Esophagus (tissue), 2 donors: ENCODE measurements around the gene FAM174C. TPM values are rescaled to one million over a fixed set of nuclear protein-coding genes. Genes with fewer than 3 reads are reported as not detected.

ENCODE experiments used
- H3K27ac ChIP-seq, 2 donors: one replicate each; pipeline ENCODE4 v1.5.1; 2013; ENCODE audit warnings: low read depth in 2 of 2, mild to moderate bottlenecking in 2 of 2, inconsistent platforms in 1 of 2, low read length in 1 of 2, moderate library complexity in 1 of 2
- H3K27me3 ChIP-seq, 2 donors: one replicate each; pipeline ENCODE4 v1.6.1; 2013; ENCODE audit warnings: low read length in 2 of 2, control low read depth in 1 of 2, mild to moderate bottlenecking in 1 of 2; ENCODE audit not compliant: insufficient read depth in 2 of 2, control insufficient read depth in 1 of 2
- H3K36me3 ChIP-seq, 2 donors: one replicate each; pipeline ENCODE4 v1.6.1; 2013; ENCODE audit warnings: low read length in 1 of 2; ENCODE audit not compliant: control insufficient read depth in 2 of 2, insufficient read depth in 2 of 2
- H3K4me1 ChIP-seq, 2 donors: one replicate each; pipeline ENCODE4 v1.6.1; 2013; ENCODE audit warnings: low read length in 1 of 2; ENCODE audit not compliant: control insufficient read depth in 2 of 2, insufficient read depth in 2 of 2
- H3K4me3 ChIP-seq, 2 donors: one replicate each; pipeline ENCODE4 v1.5.1; 2013; ENCODE audit warnings: low read length in 2 of 2, mild to moderate bottlenecking in 2 of 2, low read depth in 1 of 2, moderate library complexity in 1 of 2
- H3K9me3 ChIP-seq, 2 donors: one replicate each; pipeline ENCODE4 v1.6.1; 2013; ENCODE audit warnings: mild to moderate bottlenecking in 2 of 2, low read depth in 1 of 2, low read length in 1 of 2, moderate library complexity in 1 of 2; ENCODE audit not compliant: control insufficient read depth in 2 of 2, insufficient read depth in 1 of 2
- whole genome bisulfite sequencing, 2 donors: extraction: QIAGEN DNeasy Blood & Tissue Kit; methylation state at CpG; one replicate each; pipeline ENCODE4 v1.1.7; 2013; 5-methylcytosine and 5-hydroxymethylcytosine counted together
- polyA plus RNA-seq, 2 donors: library from polyadenylated mRNA; stranded (reverse); fragments of 200-250 nt; gene quantifications; one replicate each; pipeline ENCODE4 v1.2.3, GENCODE V29; 2013
- donor health status: healthy with polysubstance abuse.
- donor health status: Bipolar disorder and iron deficiency.

The FAM174C gene
- polyA plus RNA-seq, 2 donors, result 45.8 to 46.7 TPM

DNA sequence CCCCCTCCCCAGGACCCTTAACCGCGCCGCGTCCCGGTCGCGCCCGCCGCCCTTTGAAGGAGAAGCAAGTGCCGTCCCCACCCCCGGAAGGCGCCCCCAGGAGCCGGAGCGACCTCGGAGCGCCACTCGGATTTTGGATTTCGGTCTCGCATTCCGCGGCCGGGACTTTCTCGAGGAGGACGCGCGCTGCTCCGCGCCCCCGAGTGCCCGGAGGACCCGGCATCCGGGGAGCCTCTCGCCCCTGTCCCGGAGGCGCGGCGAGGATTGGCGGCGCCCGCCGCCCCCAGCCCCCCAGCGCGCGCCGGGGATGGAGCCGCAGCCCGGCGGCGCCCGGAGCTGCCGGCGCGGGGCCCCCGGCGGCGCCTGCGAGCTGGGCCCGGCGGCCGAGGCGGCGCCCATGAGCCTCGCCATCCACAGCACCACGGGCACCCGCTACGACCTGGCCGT lies 25.3 kb upstream of the FAM174C start:
- H3K4me3 ChIP-seq, result peak overlapping the region; percentile 82 to 86
- no peaks in the 10 kb centered on the region for H3K9me3 ChIP-seq
- peaks cover 4 to 16% of the 10 kb centered on the region in 2 donors for H3K36me3 ChIP-seq
- peak overlapping the region; percentile 98 to 99 for H3K27ac ChIP-seq
- H3K27me3 ChIP-seq, result no peaks in the 10 kb centered on the region
- WGBS, 2 donors, result 0 to 1% methylated on average over 49 to 67 of the region's 67 CpGs
- peaks cover 11 to 31% of the 10 kb centered on the region in 2 donors for H3K4me1 ChIP-seq

DNA sequence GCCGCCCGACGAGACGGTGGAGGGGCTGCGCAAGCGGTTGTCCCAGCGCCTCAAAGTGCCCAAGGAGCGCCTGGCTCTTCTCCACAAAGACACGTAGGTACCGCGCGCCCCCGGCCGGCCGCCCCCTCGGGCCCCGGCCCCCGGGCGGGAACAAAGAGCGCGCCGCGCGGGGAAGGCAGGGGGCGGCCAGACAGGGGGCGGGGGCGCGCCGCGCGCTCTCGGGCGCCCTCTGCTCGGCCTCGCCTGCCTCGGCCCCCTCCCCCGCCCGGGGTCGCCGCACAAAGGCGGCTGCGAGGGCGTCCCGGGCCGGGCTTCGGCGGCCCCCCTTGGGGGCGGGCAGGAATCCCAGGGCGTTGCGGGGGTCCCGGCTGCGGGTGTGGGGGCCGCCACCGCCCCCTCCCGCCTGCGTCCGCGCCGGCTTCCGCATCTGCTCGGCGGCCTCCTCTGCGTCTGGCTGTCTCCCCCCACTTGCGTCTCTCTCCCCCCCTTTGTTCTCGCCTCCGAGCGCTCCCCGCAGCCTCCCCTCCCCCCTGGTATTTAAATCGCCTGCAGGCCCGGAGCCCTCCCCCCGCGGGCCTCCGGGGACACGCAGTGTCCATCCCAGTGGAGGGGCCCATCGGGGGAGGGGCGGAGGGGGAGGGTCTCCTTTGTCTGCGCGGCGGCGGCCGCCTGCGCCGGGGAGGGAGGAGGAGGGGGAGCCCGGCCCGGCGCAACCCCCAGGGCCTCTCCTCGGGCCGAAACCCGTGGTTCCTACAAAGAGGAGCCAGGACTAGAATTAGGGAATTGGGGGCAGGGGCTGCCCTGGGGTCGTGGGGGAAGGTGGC lies 24.7 kb upstream of the FAM174C start:
- whole genome bisulfite sequencing, 2 donors, result 1 to 2% methylated on average over 69 to 90 of the region's 90 CpGs
- Histone ChIP-seq H3K27ac (peak overlapping the region; percentile 98 to 99), H3K27me3 (no peaks in the 10 kb centered on the region), H3K4me3 (peak overlapping the region; percentile 82 to 86), H3K4me1 (peaks cover 9 to 35% of the 10 kb centered on the region in 2 donors), H3K9me3 (no peaks in the 10 kb centered on the region), H3K36me3 (peaks cover 8 to 22% of the 10 kb centered on the region in 2 donors)

DNA sequence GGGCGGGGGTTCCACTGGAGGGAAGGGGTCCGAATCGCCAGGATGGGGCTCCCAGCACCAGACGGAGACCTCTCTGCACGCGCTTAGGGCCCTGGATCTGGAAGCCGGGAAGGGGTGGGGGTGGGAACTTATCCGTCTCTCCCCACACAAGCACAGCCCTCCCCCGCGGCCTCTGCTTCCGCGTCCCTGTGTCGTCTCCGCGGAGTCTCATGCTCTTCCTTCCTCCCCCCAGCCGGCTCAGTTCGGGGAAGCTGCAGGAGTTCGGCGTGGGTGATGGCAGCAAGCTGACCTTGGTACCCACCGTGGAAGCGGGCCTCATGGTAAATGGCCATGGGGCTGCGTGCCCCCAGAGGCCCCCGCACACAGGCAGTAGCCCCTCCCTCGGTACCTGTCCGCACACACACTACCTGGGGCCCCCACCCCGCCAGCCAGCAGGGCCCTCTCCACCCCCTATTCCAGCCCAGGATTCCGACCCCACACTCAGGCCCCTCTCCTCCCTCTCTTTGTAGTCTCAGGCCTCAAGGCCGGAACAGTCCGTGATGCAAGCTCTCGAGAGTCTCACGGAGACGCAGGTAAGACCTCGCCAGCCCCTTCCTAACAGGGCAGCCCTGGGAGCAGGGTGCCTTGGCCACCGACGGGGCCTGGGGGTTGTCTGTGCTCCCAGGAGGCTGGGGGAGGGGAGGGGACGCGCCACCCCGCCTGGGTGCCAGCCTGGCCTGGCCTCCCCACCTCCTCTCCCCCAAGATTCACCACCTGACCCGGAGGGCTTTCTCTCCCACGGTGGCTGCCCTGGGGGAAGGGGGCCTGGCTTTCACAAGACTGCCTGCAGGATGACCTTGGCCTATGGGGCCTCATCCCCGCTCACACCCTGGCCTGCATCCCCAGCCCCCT lies 23.8 kb upstream of the FAM174C start:
- peaks cover 7 to 29% of the 10 kb centered on the region in 2 donors for H3K4me1 ChIP-seq
- H3K36me3 ChIP-seq, result peaks cover 11 to 28% of the 10 kb centered on the region in 2 donors

DNA sequence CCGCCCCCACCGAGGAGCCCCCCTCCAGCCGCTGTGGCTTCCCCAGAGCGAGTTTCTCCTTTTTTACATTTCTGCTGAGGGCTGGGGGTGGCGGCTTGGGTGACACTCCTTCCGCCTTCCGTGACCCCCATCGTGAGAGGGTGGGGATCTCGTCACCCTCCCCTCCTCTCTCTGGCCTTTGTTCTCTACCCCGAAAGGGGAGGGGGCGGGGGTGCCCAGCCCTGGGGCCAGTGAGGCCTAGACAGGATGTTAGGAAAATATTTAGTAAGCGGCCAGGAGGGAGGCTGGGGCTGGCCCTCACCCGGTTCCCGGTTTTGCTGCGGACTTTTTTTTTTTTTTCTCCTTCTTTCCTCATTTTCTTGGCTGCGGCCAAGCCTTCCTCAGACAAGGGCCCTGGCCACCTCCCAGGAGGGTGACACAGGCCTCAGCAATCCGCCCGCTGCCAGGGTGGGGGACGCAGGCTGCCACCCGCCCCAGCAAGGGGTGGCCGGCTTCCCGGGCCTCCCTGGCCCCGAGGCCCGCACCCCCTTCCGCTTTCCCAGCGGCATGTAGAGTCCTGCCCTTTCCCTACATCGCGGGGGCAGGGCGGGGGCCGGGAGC lies 23.0 kb upstream of the FAM174C start:
- 0 to 1% methylated on average over 26 to 30 of the region's 30 CpGs for WGBS, 2 donors
- H3K27ac ChIP-seq, result peak overlapping the region; percentile 98 to 99
- H3K9me3 ChIP-seq, result no peaks in the 10 kb centered on the region
- H3K4me1 ChIP-seq, result peaks cover 7 to 29% of the 10 kb centered on the region in 2 donors
- H3K27me3 ChIP-seq, result no peaks in the 10 kb centered on the region
- peak overlapping the region; percentile 82 to 86 for H3K4me3 ChIP-seq
- H3K36me3 ChIP-seq, result peaks cover 16 to 34% of the 10 kb centered on the region in 2 donors

More for the DNA sequence above, 23.8 kb upstream of the FAM174C start:
- Histone ChIP-seq H3K27me3 (no peaks in the 10 kb centered on the region), H3K4me3 (peak overlapping the region; percentile 82 to 86), H3K9me3 (no peaks in the 10 kb centered on the region), H3K27ac (peak overlapping the region; percentile 98 to 99)
- WGBS, 2 donors, result 1 to 2% methylated on average over 26 to 41 of the region's 41 CpGs

DNA sequence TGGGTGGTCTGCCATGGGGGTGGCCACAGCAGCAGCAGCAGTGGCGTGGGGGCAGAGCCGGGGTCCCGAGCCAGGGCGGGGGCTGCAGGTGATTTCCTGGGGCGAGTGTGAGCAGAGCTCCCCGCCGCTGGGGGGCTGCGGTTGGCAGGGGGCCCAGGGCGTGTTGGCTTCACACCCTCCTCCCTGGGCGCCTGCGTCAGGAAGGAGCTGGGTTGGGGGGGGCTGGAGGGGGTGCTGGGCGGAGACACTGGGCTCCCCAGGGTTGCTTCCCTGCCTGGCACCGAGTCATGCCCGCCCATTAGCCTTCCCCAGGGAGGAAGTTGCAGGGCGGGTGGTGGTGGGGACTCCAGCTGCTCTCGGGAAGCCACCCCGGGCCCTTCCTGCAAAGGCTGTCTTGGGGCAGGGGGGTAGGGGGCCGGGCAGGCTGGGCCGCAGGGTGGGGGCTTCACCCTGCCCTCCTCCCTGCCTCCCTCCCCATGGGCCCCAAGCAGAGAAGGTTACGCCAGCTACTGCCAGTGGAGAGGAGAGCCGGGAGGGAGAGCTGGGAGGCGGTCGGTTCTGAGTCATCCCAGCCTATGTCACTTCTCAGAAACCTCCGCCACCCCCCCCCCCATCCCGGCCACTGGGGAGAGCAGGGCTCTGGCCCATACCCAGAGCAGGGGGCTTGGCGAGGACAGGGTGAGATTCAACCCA lies 22.4 kb upstream of the FAM174C start:
- Histone ChIP-seq H3K9me3 (no peaks in the 10 kb centered on the region), H3K27me3 (no peaks in the 10 kb centered on the region), H3K4me1 (peaks cover 7 to 25% of the 10 kb centered on the region in 2 donors), H3K36me3 (peaks cover 16 to 36% of the 10 kb centered on the region in 2 donors), H3K4me3 (peak overlapping the region; percentile 82 to 86), H3K27ac (peak overlapping the region; percentile 98 to 99)
- WGBS, 2 donors, result 0 to 1% methylated on average over 18 to 26 of the region's 26 CpGs

DNA sequence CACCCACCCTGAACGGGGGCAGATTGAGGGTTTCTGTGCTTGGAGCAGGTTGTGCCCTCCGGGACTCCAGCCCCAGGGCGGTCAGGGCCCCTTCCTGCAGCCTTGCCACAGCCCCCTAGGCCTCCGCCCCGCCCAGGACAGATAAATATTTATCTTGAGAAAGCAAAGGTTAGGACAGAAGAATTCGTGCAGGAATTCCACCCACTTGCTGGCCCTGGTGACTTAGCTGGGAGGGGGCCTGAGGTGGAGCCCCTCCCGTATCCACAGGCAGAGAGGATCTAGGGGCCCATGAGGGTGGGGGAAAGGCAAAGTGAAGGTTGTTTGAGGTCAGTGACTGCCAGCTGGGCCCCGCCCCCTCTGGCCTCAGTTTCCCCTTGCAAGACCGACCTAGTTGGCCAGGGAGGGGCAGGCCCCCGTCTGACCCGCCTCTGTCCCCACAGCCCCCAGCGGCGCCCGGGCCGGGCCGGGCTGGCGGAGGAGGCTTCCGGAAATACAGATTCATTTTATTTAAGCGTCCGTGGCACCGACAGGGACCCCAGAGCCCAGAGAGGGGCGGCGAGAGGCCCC lies 21.7 kb upstream of the FAM174C start:
- H3K4me3 ChIP-seq, result peak overlapping the region; percentile 13 to 86
- no peaks in the 10 kb centered on the region for H3K27me3 ChIP-seq
- peak overlapping the region; percentile 98 to 99 for H3K27ac ChIP-seq
- H3K4me1 ChIP-seq, result peaks cover 7 to 27% of the 10 kb centered on the region in 2 donors
- WGBS, 2 donors, result 17 to 23% methylated on average over 23 of the region's 23 CpGs
- H3K9me3 ChIP-seq, result no peaks in the 10 kb centered on the region
- H3K36me3 ChIP-seq, result peaks cover 16 to 39% of the 10 kb centered on the region in 2 donors

DNA sequence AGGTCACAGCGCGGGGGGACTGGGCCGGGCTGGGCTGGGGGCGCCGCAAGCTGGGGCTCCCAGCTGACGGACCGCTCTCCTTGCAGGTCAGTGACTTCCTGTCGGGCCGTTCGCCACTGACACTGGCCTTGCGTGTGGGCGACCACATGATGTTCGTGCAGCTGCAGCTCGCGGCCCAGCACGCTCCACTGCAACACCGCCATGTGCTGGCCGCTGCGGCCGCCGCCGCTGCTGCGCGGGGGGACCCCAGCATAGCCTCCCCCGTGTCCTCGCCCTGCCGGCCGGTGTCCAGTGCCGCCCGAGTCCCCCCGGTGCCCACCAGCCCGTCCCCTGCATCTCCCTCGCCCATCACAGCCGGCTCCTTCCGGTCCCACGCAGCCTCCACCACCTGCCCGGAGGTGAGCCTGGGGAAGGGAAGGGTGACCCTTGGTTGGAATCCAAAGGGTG lies 21.2 kb upstream of the FAM174C start:
- Histone ChIP-seq H3K9me3 (no peaks in the 10 kb centered on the region), H3K4me3 (peak overlapping the region in 1 of 2 donors; percentile 13), H3K27me3 (no peaks in the 10 kb centered on the region), H3K4me1 (peaks cover 8 to 27% of the 10 kb centered on the region in 2 donors), H3K27ac (peak overlapping the region; percentile 98 to 99), H3K36me3 (peaks cover 16 to 39% of the 10 kb centered on the region in 2 donors)
- WGBS, 2 donors, result 52 to 66% methylated on average over 37 of the region's 37 CpGs

DNA sequence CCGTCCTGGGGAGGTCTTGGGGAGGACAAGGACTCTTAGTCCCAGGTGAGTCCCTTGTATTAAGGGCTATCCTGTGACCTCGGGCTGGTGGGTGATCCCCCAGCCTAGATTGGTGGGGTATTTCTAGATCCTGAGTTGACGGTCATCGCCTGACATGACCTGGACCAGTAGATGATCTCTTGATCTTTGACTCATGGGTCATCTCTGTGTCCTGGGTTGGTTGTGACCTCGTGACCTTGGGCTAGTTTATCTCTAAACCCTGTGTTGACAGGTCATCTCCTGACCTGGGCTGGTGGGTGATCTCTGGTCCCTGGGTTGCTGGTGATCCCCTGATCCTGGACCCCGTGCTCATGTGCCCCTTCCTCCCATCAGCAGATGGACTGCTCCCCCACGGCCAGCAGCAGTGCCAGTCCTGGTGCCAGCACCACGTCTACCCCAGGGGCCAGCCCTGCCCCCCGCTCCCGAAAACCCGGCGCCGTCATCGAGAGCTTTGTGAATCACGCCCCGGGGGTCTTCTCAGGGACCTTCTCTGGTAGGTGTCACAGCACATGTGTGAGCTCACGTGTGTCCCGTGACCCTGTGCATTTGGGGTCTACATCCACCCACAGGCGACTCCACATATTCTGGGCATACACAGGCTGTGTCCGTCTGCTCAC lies 20.7 kb upstream of the FAM174C start:
- H3K4me1 ChIP-seq, result peaks cover 12 to 32% of the 10 kb centered on the region in 2 donors
- no peak overlapping the region for H3K4me3 ChIP-seq
- H3K27me3 ChIP-seq, result no peaks in the 10 kb centered on the region
- H3K36me3 ChIP-seq, result peaks cover 16 to 39% of the 10 kb centered on the region in 2 donors
- H3K27ac ChIP-seq, result peak overlapping the region; percentile 98 to 99
- 73 to 78% methylated on average over 20 of the region's 20 CpGs for WGBS, 2 donors
- H3K9me3 ChIP-seq, result no peaks in the 10 kb centered on the region
